ENCODE measurements around the gene SHISAL2A.

The SHISAL2A gene

GRCh38 chr1:52595061-52595460, 37.9 kb upstream of the SHISAL2A start:
- FAIRE-seq (no peak), DNase-seq (ENCODE audit: insufficient read length, low spot score) (no peak)
- no peak for TF ChIP-seq CTCF (IDR thresholded peaks at IDR 0.05; ENCODE audit: insufficient read depth, missing control alignments)

- TF ChIP-seq CTCF (IDR thresholded peaks at IDR 0.05; ENCODE audit: insufficient read depth, missing control alignments) = no peak
- FAIRE-seq (no peak), DNase-seq (ENCODE audit: insufficient read length, low spot score) (no peak)
These were observed 35.1 kb upstream of the SHISAL2A start for GRCh38 chr1:52597912-52598311.

- no peak for TF ChIP-seq CTCF (IDR thresholded peaks at IDR 0.05; ENCODE audit: insufficient read depth, missing control alignments)
- no peak for FAIRE-seq
- DNase-seq (ENCODE audit: insufficient read length, low spot score) = no peak
These were observed 34.2 kb upstream of the SHISAL2A start for GRCh38 chr1:52598729-52599128.

- DNase-seq (ENCODE audit: insufficient read length, low spot score) = no peak
- FAIRE-seq = no peak
- TF ChIP-seq CTCF (IDR thresholded peaks at IDR 0.05; ENCODE audit: insufficient read depth, missing control alignments) = no peak
These were observed 33.7 kb upstream of the SHISAL2A start for GRCh38 chr1:52599236-52599635.

- no peak for DNase-seq (ENCODE audit: insufficient read length, low spot score)
- no peak for TF ChIP-seq CTCF (IDR thresholded peaks at IDR 0.05; ENCODE audit: insufficient read depth, missing control alignments)
- FAIRE-seq = no peak
These were observed 32.3 kb upstream of the SHISAL2A start for GRCh38 chr1:52600533-52601179.

GRCh38 chr1:52601519-52601918, 31.4 kb upstream of the SHISAL2A start:
- DNase-seq (ENCODE audit: insufficient read length, low spot score) (no peak), FAIRE-seq (no peak)
- TF ChIP-seq CTCF (IDR thresholded peaks at IDR 0.05; ENCODE audit: insufficient read depth, missing control alignments) = no peak

GRCh38 chr1:52601991-52602855, 30.7 kb upstream of the SHISAL2A start, which contains the start of gene GPX7:
Gene GPX7 (plus strand): TSS chr1:52602371. CDS start chr1:52602410, 39 bp downstream.
- no peak for TF ChIP-seq CTCF (IDR thresholded peaks at IDR 0.05; ENCODE audit: insufficient read depth, missing control alignments)
- FAIRE-seq (no peak), DNase-seq (ENCODE audit: insufficient read length, low spot score) (peak; percentile 26)

Measured in D721Med (cell line).